ENCODE measurements around the gene GSTA2. TPM values are rescaled to one million over a fixed set of nuclear protein-coding genes. Genes with fewer than 3 reads are reported as not detected.
A peak's percentile ranks its signal among the peaks of the same experiment; 100 is the strongest.

Gene GSTA2
- total and polyA plus RNA-seq, 2 of the 13 experiments (the other 11 are each of a cell fraction or from before 2014, with no cell fraction given): 0.75 to 13.7 TPM

DNA sequence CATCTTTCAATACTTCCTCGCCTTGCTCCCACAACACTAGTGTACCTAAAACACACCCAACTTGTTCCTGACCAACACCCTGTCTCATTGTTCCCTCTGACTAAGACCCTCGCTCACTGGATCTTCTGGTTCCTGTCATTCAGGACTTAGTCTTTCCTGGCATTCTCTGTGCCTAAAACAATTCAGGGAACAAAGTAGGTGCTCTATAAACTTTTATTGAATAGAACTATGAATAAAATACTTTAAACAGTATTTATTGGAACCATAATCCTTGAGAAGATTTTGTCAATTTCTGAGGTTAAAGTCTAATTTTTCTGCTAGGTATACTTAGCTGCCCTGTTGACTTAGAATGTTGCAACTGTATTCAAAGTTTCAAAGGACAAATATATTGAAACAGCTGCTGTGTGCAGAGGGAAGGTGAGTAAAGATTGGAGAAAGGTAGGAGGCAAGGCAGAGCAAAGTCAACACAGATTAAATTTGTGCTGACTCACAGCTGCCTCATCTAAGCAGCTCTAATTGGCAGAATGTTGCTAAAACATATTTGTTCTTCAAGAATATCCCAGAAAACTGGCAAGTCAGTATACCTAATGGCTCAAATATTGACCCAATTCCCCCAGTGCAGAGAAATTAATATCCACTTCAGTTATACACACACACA is 37.6 kb downstream of the GSTA2 start (continued):
- TF ChIP-seq, protein P1, sequence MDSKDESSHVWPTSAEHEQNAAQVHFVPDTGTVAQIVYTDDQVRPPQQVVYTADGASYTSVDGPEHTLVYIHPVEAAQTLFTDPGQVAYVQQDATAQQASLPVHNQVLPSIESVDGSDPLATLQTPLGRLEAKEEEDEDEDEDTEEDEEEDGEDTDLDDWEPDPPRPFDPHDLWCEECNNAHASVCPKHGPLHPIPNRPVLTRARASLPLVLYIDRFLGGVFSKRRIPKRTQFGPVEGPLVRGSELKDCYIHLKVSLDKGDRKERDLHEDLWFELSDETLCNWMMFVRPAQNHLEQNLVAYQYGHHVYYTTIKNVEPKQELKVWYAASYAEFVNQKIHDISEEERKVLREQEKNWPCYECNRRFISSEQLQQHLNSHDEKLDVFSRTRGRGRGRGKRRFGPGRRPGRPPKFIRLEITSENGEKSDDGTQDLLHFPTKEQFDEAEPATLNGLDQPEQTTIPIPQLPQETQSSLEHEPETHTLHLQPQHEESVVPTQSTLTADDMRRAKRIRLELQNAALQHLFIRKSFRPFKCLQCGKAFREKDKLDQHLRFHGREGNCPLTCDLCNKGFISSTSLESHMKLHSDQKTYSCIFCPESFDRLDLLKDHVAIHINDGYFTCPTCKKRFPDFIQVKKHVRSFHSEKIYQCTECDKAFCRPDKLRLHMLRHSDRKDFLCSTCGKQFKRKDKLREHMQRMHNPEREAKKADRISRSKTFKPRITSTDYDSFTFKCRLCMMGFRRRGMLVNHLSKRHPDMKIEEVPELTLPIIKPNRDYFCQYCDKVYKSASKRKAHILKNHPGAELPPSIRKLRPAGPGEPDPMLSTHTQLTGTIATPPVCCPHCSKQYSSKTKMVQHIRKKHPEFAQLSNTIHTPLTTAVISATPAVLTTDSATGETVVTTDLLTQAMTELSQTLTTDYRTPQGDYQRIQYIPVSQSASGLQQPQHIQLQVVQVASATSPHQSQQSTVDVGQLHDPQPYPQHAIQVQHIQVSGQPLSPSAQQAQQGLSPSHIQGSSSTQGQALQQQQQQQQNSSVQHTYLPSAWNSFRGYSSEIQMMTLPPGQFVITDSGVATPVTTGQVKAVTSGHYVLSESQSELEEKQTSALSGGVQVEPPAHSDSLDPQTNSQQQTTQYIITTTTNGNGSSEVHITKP (CRISPR knock-in tag; IDR thresholded peaks at IDR 0.05; ENCODE audit: low read depth): peak; percentile 63; the same call in 1 of the 2 replicates
- TF ChIP-seq TCF7 (IDR thresholded peaks at IDR 0.05; ENCODE audit: low read depth) (peak; percentile 96), MTA1 (CRISPR knock-in tag; IDR thresholded peaks at IDR 0.05; ENCODE audit: borderline replicate concordance) (peak; percentile 62; the same call in 1 of the 2 replicates), DPF2 (CRISPR knock-in tag; IDR thresholded peaks at IDR 0.05; ENCODE audit: borderline replicate concordance, low read depth) (peak; percentile 100), ZNF431 (CRISPR knock-in tag; IDR thresholded peaks at IDR 0.05; ENCODE audit: borderline replicate concordance, low read depth) (peak; percentile 76; the same call in 1 of the 2 replicates), HCFC1 (IDR thresholded peaks at IDR 0.05; ENCODE audit: low read depth, low read length) (no peak), FOXA3 (CRISPR knock-in tag; IDR thresholded peaks at IDR 0.05) (peak; percentile 100)
- TF ChIP-seq, protein P2, sequence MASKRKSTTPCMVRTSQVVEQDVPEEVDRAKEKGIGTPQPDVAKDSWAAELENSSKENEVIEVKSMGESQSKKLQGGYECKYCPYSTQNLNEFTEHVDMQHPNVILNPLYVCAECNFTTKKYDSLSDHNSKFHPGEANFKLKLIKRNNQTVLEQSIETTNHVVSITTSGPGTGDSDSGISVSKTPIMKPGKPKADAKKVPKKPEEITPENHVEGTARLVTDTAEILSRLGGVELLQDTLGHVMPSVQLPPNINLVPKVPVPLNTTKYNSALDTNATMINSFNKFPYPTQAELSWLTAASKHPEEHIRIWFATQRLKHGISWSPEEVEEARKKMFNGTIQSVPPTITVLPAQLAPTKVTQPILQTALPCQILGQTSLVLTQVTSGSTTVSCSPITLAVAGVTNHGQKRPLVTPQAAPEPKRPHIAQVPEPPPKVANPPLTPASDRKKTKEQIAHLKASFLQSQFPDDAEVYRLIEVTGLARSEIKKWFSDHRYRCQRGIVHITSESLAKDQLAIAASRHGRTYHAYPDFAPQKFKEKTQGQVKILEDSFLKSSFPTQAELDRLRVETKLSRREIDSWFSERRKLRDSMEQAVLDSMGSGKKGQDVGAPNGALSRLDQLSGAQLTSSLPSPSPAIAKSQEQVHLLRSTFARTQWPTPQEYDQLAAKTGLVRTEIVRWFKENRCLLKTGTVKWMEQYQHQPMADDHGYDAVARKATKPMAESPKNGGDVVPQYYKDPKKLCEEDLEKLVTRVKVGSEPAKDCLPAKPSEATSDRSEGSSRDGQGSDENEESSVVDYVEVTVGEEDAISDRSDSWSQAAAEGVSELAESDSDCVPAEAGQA (IDR thresholded peaks at IDR 0.05; ENCODE audit: low read depth): no peak
- TF ChIP-seq, protein P2 (CRISPR knock-in tag; IDR thresholded peaks at IDR 0.05; ENCODE audit: borderline replicate concordance): peak; percentile 88; the same call in 1 of the 2 replicates
- TF ChIP-seq, protein P3, sequence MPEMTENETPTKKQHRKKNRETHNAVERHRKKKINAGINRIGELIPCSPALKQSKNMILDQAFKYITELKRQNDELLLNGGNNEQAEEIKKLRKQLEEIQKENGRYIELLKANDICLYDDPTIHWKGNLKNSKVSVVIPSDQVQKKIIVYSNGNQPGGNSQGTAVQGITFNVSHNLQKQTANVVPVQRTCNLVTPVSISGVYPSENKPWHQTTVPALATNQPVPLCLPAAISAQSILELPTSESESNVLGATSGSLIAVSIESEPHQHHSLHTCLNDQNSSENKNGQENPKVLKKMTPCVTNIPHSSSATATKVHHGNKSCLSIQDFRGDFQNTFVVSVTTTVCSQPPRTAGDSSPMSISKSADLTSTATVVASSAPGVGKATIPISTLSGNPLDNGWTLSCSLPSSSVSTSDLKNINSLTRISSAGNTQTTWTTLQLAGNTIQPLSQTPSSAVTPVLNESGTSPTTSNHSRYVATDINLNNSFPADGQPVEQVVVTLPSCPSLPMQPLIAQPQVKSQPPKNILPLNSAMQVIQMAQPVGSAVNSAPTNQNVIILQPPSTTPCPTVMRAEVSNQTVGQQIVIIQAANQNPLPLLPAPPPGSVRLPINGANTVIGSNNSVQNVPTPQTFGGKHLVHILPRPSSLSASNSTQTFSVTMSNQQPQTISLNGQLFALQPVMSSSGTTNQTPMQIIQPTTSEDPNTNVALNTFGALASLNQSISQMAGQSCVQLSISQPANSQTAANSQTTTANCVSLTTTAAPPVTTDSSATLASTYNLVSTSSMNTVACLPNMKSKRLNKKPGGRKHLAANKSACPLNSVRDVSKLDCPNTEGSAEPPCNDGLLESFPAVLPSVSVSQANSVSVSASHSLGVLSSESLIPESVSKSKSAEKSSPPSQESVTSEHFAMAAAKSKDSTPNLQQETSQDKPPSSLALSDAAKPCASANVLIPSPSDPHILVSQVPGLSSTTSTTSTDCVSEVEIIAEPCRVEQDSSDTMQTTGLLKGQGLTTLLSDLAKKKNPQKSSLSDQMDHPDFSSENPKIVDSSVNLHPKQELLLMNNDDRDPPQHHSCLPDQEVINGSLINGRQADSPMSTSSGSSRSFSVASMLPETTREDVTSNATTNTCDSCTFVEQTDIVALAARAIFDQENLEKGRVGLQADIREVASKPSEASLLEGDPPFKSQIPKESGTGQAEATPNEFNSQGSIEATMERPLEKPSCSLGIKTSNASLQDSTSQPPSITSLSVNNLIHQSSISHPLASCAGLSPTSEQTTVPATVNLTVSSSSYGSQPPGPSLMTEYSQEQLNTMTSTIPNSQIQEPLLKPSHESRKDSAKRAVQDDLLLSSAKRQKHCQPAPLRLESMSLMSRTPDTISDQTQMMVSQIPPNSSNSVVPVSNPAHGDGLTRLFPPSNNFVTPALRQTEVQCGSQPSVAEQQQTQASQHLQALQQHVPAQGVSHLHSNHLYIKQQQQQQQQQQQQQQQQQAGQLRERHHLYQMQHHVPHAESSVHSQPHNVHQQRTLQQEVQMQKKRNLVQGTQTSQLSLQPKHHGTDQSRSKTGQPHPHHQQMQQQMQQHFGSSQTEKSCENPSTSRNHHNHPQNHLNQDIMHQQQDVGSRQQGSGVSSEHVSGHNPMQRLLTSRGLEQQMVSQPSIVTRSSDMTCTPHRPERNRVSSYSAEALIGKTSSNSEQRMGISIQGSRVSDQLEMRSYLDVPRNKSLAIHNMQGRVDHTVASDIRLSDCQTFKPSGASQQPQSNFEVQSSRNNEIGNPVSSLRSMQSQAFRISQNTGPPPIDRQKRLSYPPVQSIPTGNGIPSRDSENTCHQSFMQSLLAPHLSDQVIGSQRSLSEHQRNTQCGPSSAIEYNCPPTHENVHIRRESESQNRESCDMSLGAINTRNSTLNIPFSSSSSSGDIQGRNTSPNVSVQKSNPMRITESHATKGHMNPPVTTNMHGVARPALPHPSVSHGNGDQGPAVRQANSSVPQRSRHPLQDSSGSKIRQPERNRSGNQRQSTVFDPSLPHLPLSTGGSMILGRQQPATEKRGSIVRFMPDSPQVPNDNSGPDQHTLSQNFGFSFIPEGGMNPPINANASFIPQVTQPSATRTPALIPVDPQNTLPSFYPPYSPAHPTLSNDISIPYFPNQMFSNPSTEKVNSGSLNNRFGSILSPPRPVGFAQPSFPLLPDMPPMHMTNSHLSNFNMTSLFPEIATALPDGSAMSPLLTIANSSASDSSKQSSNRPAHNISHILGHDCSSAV (CRISPR knock-in tag; IDR thresholded peaks at IDR 0.05; ENCODE audit: borderline replicate concordance): 0 out of 2 replicates have a peak, but pooled peaks have one; percentile 54
